Osteoblast (primary cell): ENCODE results near the gene NHERF2. TPM values are rescaled to one million over a fixed set of nuclear protein-coding genes. Genes with fewer than 3 reads are reported as not detected.

ENCODE experiments used
- DNase-seq: peaks from one replicate; pipeline ENCODE4 v3.0.0; 2011; ENCODE audit warnings: low spot score, mixed read lengths; ENCODE audit not compliant: insufficient read length; ENCODE audit errors: missing footprints
- H2AFZ ChIP-seq: 2 replicates; pipeline ENCODE4 v1.6.0; 2011; ENCODE audit warnings: mild to moderate bottlenecking, low read length
- H3K27ac ChIP-seq: 2 replicates; pipeline ENCODE4 v1.5.1; 2011; ENCODE audit warnings: mild to moderate bottlenecking, low read depth, low read length, moderate library complexity
- H3K27me3 ChIP-seq: 2 replicates; pipeline ENCODE4 v1.6.0; 2012; ENCODE audit warnings: mild to moderate bottlenecking, control low read depth, inconsistent platforms, low read length, moderate library complexity; ENCODE audit not compliant: insufficient read depth
- H3K36me3 ChIP-seq: 2 replicates; pipeline ENCODE4 v1.5.1; 2011; ENCODE audit warnings: mild to moderate bottlenecking, low read length, control low read depth, moderate library complexity; ENCODE audit not compliant: insufficient read depth
- H3K4me1 ChIP-seq: 2 replicates; pipeline ENCODE4 v1.5.1; 2011; ENCODE audit warnings: mild to moderate bottlenecking, low read length, control low read depth, moderate library complexity; ENCODE audit not compliant: insufficient read depth
- H3K4me2 ChIP-seq: 2 replicates; pipeline ENCODE4 v1.6.0; 2011; ENCODE audit warnings: mild to moderate bottlenecking, low read length; ENCODE audit not compliant: insufficient read depth
- H3K4me3 ChIP-seq: fragments of 200-600 bp; sonication (generic); 3 replicates; pipeline ENCODE4 v1.5.1; 2012; ENCODE audit warnings: mild to moderate bottlenecking, low read length, inconsistent platforms; ENCODE audit not compliant: insufficient read depth
- H3K79me2 ChIP-seq: 2 replicates; pipeline ENCODE4 v1.6.0; 2012; ENCODE audit warnings: mild to moderate bottlenecking, low read length, control low read depth, inconsistent platforms; ENCODE audit not compliant: insufficient read depth
- H3K9me3 ChIP-seq: 2 replicates; pipeline ENCODE4 v1.5.1; 2011; ENCODE audit warnings: low read depth, low read length, control low read depth
- H4K20me1 ChIP-seq: 2 replicates; pipeline ENCODE4 v1.6.0; 2012; ENCODE audit warnings: mild to moderate bottlenecking, low read length, control low read depth; ENCODE audit not compliant: insufficient read depth
- CTCF ChIP-seq: IDR thresholded peaks from 2 replicates; pipeline ENCODE4 v1.5.1; 2011; ENCODE audit warnings: mild to moderate bottlenecking, low read depth, low read length, moderate library complexity; ENCODE audit errors: extremely low read depth
- total RNA-seq: library from RNA; depleted of rRNA; stranded (reverse); fragments of >200 nt; gene quantifications from 2 replicates; pipeline ENCODE4 v1.2.3, GENCODE V29; 2012

NHERF2 gene
- total RNA-seq, 1 donor: 33.7 TPM

- Histone ChIP-seq H4K20me1 (peaks cover 12% of the 10 kb centered on the region), H3K9me3 (no peaks in the 10 kb centered on the region), H2AFZ (no peak overlapping the region), H3K4me1 (no peaks in the 10 kb centered on the region), H3K4me2 (no peak overlapping the region), H3K27ac (no peak overlapping the region), H3K4me3 (no peak overlapping the region), H3K36me3 (peaks cover 32% of the 10 kb centered on the region), H3K27me3 (no peaks in the 10 kb centered on the region), H3K79me2 (peaks cover 2% of the 10 kb centered on the region)
- TF ChIP-seq CTCF: no peak
- DNase-seq: no peak
Measured at GRCh38 chr16:2058420-2058819, 31.7 kb downstream of the NHERF2 start.

- no peak for DNase-seq
- peaks cover 2% of the 10 kb centered on the region for H3K79me2 ChIP-seq
- TF ChIP-seq CTCF: no peak
Measured at GRCh38 chr16:2058872-2059271, 32.2 kb downstream of the NHERF2 start.

GRCh38 chr16:2060346-2060745, 33.6 kb downstream of the NHERF2 start:
- no peaks in the 10 kb centered on the region for H3K27me3 ChIP-seq
- no peak for TF ChIP-seq CTCF
- no peaks in the 10 kb centered on the region for H3K9me3 ChIP-seq
- no peaks in the 10 kb centered on the region for H3K4me1 ChIP-seq
- H3K27ac ChIP-seq: no peak overlapping the region
- H3K79me2 ChIP-seq: peaks cover 2% of the 10 kb centered on the region
- peaks cover 8% of the 10 kb centered on the region for H4K20me1 ChIP-seq
- no peak overlapping the region for H3K4me3 ChIP-seq
- DNase-seq: no peak
- H2AFZ ChIP-seq: no peak overlapping the region
- peaks cover 30% of the 10 kb centered on the region for H3K36me3 ChIP-seq
- no peak overlapping the region for H3K4me2 ChIP-seq

More at GRCh38 chr16:2058872-2059271, 32.2 kb downstream of the NHERF2 start:
- Histone ChIP-seq H4K20me1 (peaks cover 11% of the 10 kb centered on the region), H3K27me3 (no peaks in the 10 kb centered on the region), H3K36me3 (peaks cover 30% of the 10 kb centered on the region), H2AFZ (no peak overlapping the region), H3K9me3 (no peaks in the 10 kb centered on the region), H3K4me1 (no peaks in the 10 kb centered on the region), H3K4me3 (no peak overlapping the region), H3K4me2 (no peak overlapping the region), H3K27ac (no peak overlapping the region)

- no peak for TF ChIP-seq CTCF
- peaks cover 37% of the 10 kb centered on the region for H3K36me3 ChIP-seq
Measured at GRCh38 chr16:2061023-2061422, 34.3 kb downstream of the NHERF2 start.

More at GRCh38 chr16:2061023-2061422, 34.3 kb downstream of the NHERF2 start:
- no peak overlapping the region for H3K4me3 ChIP-seq
- no peaks in the 10 kb centered on the region for H3K9me3 ChIP-seq
- no peak overlapping the region for H2AFZ ChIP-seq
- H3K4me1 ChIP-seq: no peaks in the 10 kb centered on the region
- no peaks in the 10 kb centered on the region for H3K27me3 ChIP-seq
- H3K79me2 ChIP-seq: peaks cover under 1% of the 10 kb centered on the region
- DNase-seq: no peak
- H3K27ac ChIP-seq: no peak overlapping the region
- H4K20me1 ChIP-seq: peaks cover 5% of the 10 kb centered on the region
- no peak overlapping the region for H3K4me2 ChIP-seq
